H9 (cell line): ENCODE data around the gene BIN1. TPM values are rescaled to one million over a fixed set of nuclear protein-coding genes. Genes with fewer than 3 reads are reported as not detected.

Experiments
- DNase-seq: peaks from one replicate; pipeline ENCODE4 v3.0.0-alpha.2; 2017
- H2AFZ ChIP-seq: one replicate; pipeline ENCODE4 v1.6.1; 2013; ENCODE audit warnings: mild to moderate bottlenecking, low read length, control low read depth, moderate library complexity
- H2AK5ac ChIP-seq: 2 replicates; pipeline ENCODE4 v1.6.1; 2013; ENCODE audit warnings: low read length, control low read depth, mixed read lengths; ENCODE audit not compliant: insufficient read length
- H2BK120ac ChIP-seq: one replicate; pipeline ENCODE4 v1.6.1; 2013; ENCODE audit warnings: low read depth, mild to moderate bottlenecking, low read length, control low read depth, inconsistent platforms; ENCODE audit not compliant: poor library complexity, severe bottlenecking
- H2BK12ac ChIP-seq: 2 replicates; pipeline ENCODE4 v1.6.1; 2013; ENCODE audit warnings: low read length, control low read depth, mixed read lengths, low read depth; ENCODE audit not compliant: insufficient read length
- H2BK15ac ChIP-seq: 2 replicates; pipeline ENCODE4 v1.6.1; 2013; ENCODE audit warnings: low read depth, low read length, control low read depth
- H2BK20ac ChIP-seq: one replicate; pipeline ENCODE4 v1.6.1; 2013; ENCODE audit warnings: low read depth, mild to moderate bottlenecking, low read length, control low read depth, inconsistent platforms; ENCODE audit not compliant: poor library complexity, severe bottlenecking
- H2BK5ac ChIP-seq: 2 replicates; pipeline ENCODE4 v1.6.1; 2013; ENCODE audit warnings: low read length, control low read depth, mixed read lengths; ENCODE audit not compliant: insufficient read length
- H3K14ac ChIP-seq: 2 replicates; pipeline ENCODE4 v1.6.1; 2013; ENCODE audit warnings: low read length, control low read depth; ENCODE audit not compliant: insufficient read depth
- H3K18ac ChIP-seq: 2 replicates; pipeline ENCODE4 v1.6.1; 2013; ENCODE audit warnings: low read depth, mild to moderate bottlenecking, mixed read lengths, low read length, control low read depth; ENCODE audit not compliant: insufficient read length
- H3K23ac ChIP-seq: 2 replicates; pipeline ENCODE4 v1.6.1; 2013; ENCODE audit warnings: low read length, control low read depth, mixed read lengths, low read depth; ENCODE audit not compliant: insufficient read length
- H3K23me2 ChIP-seq: 2 replicates; pipeline ENCODE4 v1.6.1; 2013; ENCODE audit warnings: low read depth, mild to moderate bottlenecking, mixed read lengths, low read length, control low read depth; ENCODE audit not compliant: insufficient read length, poor library complexity, severe bottlenecking
- H3K27ac ChIP-seq: 2 replicates; pipeline ENCODE4 v1.5.1; 2013; ENCODE audit warnings: low read length, control low read depth, mixed read lengths, low read depth; ENCODE audit not compliant: insufficient read length
- H3K27me3 ChIP-seq: 2 replicates; pipeline ENCODE4 v1.6.1; 2013; ENCODE audit warnings: low read length, control low read depth, inconsistent platforms; ENCODE audit not compliant: insufficient read depth
- H3K4ac ChIP-seq: 2 replicates; pipeline ENCODE4 v1.6.1; 2013; ENCODE audit warnings: low read depth, mild to moderate bottlenecking, control low read depth, inconsistent platforms, low read length, moderate library complexity
- H3K4me1 ChIP-seq: 2 replicates; pipeline ENCODE4 v1.6.1; 2013; ENCODE audit warnings: low read length, control low read depth, inconsistent platforms; ENCODE audit not compliant: insufficient read depth
- H3K4me2 ChIP-seq: 2 replicates; pipeline ENCODE4 v1.6.1; 2013; ENCODE audit warnings: low read length, control low read depth, mixed read lengths; ENCODE audit not compliant: insufficient read length, insufficient read depth
- H3K56ac ChIP-seq: 2 replicates; pipeline ENCODE4 v1.6.1; 2013; ENCODE audit warnings: low read depth, mild to moderate bottlenecking, mixed read lengths, low read length, control low read depth; ENCODE audit not compliant: insufficient read length
- H3K79me1 ChIP-seq: 2 replicates; pipeline ENCODE4 v1.6.1; 2013; ENCODE audit warnings: low read depth, mild to moderate bottlenecking, moderate library complexity, low read length, control low read depth, inconsistent platforms; ENCODE audit not compliant: insufficient read depth, poor library complexity, severe bottlenecking
- H3K79me2 ChIP-seq: 2 replicates; pipeline ENCODE4 v1.6.1; 2013; ENCODE audit warnings: low read length, control low read depth, inconsistent platforms; ENCODE audit not compliant: insufficient read depth
- H3K9ac ChIP-seq: 2 replicates; pipeline ENCODE4 v1.6.1; 2013; ENCODE audit warnings: low read length, control low read depth, mixed read lengths; ENCODE audit not compliant: insufficient read length; ENCODE audit errors: extremely low read depth
- H3K9me3 ChIP-seq: one replicate; pipeline ENCODE4 v1.6.1; 2013; ENCODE audit warnings: low read depth, low read length, inconsistent platforms; ENCODE audit not compliant: control insufficient read depth
- H3T11ph ChIP-seq: one replicate; pipeline ENCODE4 v1.6.1; 2013; ENCODE audit warnings: mild to moderate bottlenecking, low read length, control low read depth, inconsistent platforms
- H4K20me1 ChIP-seq: one replicate; pipeline ENCODE4 v1.6.1; 2013; ENCODE audit not compliant: control insufficient read depth, insufficient read length, insufficient read depth
- H4K5ac ChIP-seq: 2 replicates; pipeline ENCODE4 v1.6.1; 2013; ENCODE audit warnings: low read depth, mild to moderate bottlenecking, mixed read lengths, low read length, control low read depth; ENCODE audit not compliant: insufficient read length
- H4K8ac ChIP-seq: replicated peaks from 2 replicates; pipeline ENCODE4 v1.6.1; 2013; ENCODE audit warnings: low read length, control low read depth, mixed read lengths, low read depth; ENCODE audit not compliant: insufficient read length
- H4K91ac ChIP-seq: 2 replicates; pipeline ENCODE4 v1.6.1; 2013; ENCODE audit warnings: low read depth, mild to moderate bottlenecking, moderate library complexity, mixed read lengths, low read length, control low read depth; ENCODE audit not compliant: insufficient read length
- H3K27ac Mint-ChIP-seq, 3 experiments: 2 replicates in 2 of 3; 3 replicates in 1 of 3; pipeline ENCODE4 v1.8.0; 2020 to 2021; ENCODE audit warnings: mixed read lengths in 3 of 3, mild to moderate bottlenecking in 1 of 3, moderate library complexity in 1 of 3
- H3K27me3 Mint-ChIP-seq: 2 replicates; pipeline ENCODE4 v1.8.0; 2021; ENCODE audit warnings: low read depth, mild to moderate bottlenecking, moderate library complexity, mixed read lengths
- H3K36me3 Mint-ChIP-seq, 3 experiments: 2 replicates in 2 of 3; 3 replicates in 1 of 3; pipeline ENCODE4 v1.8.0; 2020 to 2021; ENCODE audit warnings: low read depth in 3 of 3, mixed read lengths in 3 of 3; ENCODE audit not compliant: insufficient read depth in 1 of 3
- H3K4me1 Mint-ChIP-seq, 2 experiments: 2 replicates each; pipeline ENCODE4 v1.8.0; 2020; ENCODE audit warnings: mixed read lengths in 2 of 2
- H3K4me3 Mint-ChIP-seq, 2 experiments: 2 replicates in 1 of 2; 3 replicates in 1 of 2; pipeline ENCODE4 v1.8.0; 2020 to 2021; ENCODE audit warnings: mild to moderate bottlenecking in 2 of 2, mixed read lengths in 2 of 2, moderate library complexity in 1 of 2
- H3K9me3 Mint-ChIP-seq, 2 experiments: 2 replicates in 1 of 2; 3 replicates in 1 of 2; pipeline ENCODE4 v1.8.0; 2020; ENCODE audit warnings: mild to moderate bottlenecking in 2 of 2, mixed read lengths in 2 of 2, moderate library complexity in 1 of 2
- CTCF ChIP-seq: fragments of 200-600 bp; sonication (generic); conservative IDR thresholded peaks from 3 replicates; pipeline ENCODE4 v1.8.0; 2021; ENCODE audit warnings: antibody characterized with exemption, mild to moderate bottlenecking
- WGBS: extraction: QIAGEN DNeasy Blood & Tissue Kit; methylation state at CpG from one replicate; pipeline ENCODE4 v1.1.7; 2013; ENCODE audit warnings: missing lambda C conversion rate, low lambda C conversion rate, mixed read lengths; ENCODE audit not compliant: insufficient read length; ENCODE audit errors: extremely low coverage; 5-methylcytosine and 5-hydroxymethylcytosine counted together
- total RNA-seq: library from RNA; stranded (reverse); gene quantifications from 2 replicates; pipeline ENCODE4 v1.2.1, GENCODE V29; 2021

Gene BIN1
- total RNA-seq, 1 experiment from 2014 or later = 32.0 TPM

DNA sequence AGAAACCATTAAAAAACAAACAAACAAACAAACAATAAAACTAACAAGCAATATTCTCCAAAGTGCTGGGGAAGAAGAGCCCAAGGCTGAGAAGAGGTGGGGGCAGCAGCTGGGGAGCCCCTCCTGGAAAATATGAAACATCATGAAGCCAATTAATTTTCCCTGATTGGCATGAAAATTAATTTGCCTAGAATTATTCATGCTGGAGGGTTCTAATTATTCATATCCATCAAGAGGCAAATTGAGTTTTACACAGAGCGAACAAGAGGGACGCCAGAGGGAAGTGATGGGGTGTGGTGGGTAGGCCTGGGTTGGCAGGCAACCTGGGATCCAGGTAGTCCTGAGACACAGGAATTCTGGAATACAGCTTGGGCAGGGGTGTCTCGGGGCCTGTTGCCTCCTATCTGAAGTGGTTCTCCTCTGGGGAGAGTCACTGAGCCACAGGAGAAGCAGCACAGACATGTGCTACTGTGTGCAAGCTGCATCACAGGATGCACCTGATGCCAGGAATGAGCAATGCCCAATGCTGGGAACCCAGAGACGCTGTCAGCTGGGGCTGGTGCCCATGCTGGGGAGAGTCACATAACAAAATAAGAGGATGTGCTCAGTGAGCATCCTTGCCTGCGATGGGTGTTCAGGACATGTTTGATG, 107.7 kb downstream of the BIN1 start:
- Histone ChIP-seq H3K4me2 (no peak overlapping the region), H2BK20ac (no peak overlapping the region), H4K20me1 (no peaks in the 10 kb centered on the region), H3K18ac (no peak overlapping the region), H3K79me1 (no peaks in the 10 kb centered on the region), H2AK5ac (no peak overlapping the region), H3K23me2 (no peaks in the 10 kb centered on the region), H3K9me3 (no peaks in the 10 kb centered on the region), H2BK120ac (no peak overlapping the region), H2BK15ac (no peak overlapping the region), H3K79me2 (no peaks in the 10 kb centered on the region), H3T11ph (no peak overlapping the region), H3K4ac (no peak overlapping the region), H3K23ac (no peak overlapping the region), H3K9ac (no peak overlapping the region), H4K91ac (no peak overlapping the region), H3K27me3 (no peaks in the 10 kb centered on the region), H2BK5ac (no peak overlapping the region), H3K27ac (no peak overlapping the region), H2BK12ac (no peak overlapping the region), H3K56ac (no peak overlapping the region), H3K14ac (no peak overlapping the region), H4K5ac (no peak overlapping the region), H4K8ac (no peak overlapping the region), H3K4me1 (no peaks in the 10 kb centered on the region), H2AFZ (no peak overlapping the region)
- H3K4me3 Mint-ChIP-seq = no peak overlapping the region
- DNase-seq = no peak
- H3K4me1 Mint-ChIP-seq = peaks cover 2 to 3% of the 10 kb centered on the region in 2 experiments; a peak in 1 of 4 replicates
- TF ChIP-seq CTCF = no peak
- peak overlapping the region in 1 of 3 experiments; percentile 59; a peak in 1 of 7 replicates for H3K27ac Mint-ChIP-seq
- no peaks in the 10 kb centered on the region for H3K36me3 Mint-ChIP-seq
- H3K27me3 Mint-ChIP-seq = no peaks in the 10 kb centered on the region; the same call in 1 of the 2 replicates
- no peaks in the 10 kb centered on the region for H3K9me3 Mint-ChIP-seq
- WGBS = no CpG with 5 or more reads among the region's 5 CpGs
